Fibroblast of pulmonary artery (primary cell): ENCODE measurements around the gene ECI2.

Source experiments
- DNase-seq: peaks from one replicate; pipeline ENCODE4 v3.0.0-alpha.2; 2010; ENCODE audit warnings: low read depth
- H3K4me3 ChIP-seq: replicated peaks from 2 replicates; pipeline ENCODE4 v1.5.1; 2011; ENCODE audit warnings: low read depth, mild to moderate bottlenecking, control low read depth, low read length, moderate library complexity
- CTCF ChIP-seq: IDR thresholded peaks from 2 replicates; pipeline ENCODE4 v1.5.1; 2011; ENCODE audit warnings: mild to moderate bottlenecking, control low read depth, low read length, inconsistent platforms; ENCODE audit errors: missing control alignments

Gene ECI2

DNA sequence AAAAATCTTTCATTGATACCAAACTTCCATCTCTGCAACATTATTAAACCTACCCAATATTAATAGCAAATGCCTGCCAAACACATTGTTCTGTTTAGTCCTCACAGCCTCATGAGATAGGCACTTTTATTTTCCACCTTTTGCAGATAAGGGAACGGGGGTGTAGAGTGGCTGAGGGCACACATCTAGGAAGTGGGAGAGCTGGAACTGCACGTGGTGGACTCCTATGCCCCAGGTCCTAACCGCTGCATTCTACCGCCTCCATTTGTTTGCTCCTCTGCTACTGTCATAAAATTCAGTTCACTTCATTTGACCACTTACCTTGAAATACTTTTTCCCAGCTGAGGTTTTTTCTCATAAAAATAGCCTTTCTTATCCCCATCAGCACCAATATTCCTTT is 64.0 kb downstream of the ECI2 start:
- TF ChIP-seq CTCF, result no peak
- H3K4me3 ChIP-seq, result no peak overlapping the region
- no peak for DNase-seq

- DNase-seq, result no peak
- no peak for TF ChIP-seq CTCF
- H3K4me3 ChIP-seq, result no peak overlapping the region
Observed at GRCh38 chr6:4069199-4069598, 66.2 kb downstream of the ECI2 start.

DNA sequence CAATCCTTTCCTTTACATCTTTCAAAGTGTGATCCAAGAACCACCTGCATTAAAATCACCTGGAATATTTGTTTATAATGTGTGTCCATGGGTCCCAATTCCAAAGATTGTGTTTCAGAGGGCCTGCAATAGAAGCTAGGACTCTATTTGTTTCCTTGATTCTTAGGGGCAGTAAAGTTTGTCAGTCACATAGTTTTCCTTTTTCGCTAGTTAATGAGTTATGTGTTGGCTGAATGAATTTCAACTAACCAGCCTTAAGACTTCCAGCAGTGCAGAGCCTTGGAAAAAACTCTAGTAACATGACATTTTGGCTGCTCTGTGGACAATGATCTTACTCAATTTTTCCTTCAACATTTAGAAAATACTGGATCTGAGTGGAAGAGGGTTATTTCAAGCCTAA is 67.7 kb downstream of the ECI2 start:
- DNase-seq, result no peak
- TF ChIP-seq CTCF, result no peak
- no peak overlapping the region for H3K4me3 ChIP-seq

- DNase-seq, result no peak
- no peak for TF ChIP-seq CTCF
- no peak overlapping the region for H3K4me3 ChIP-seq
Observed at GRCh38 chr6:4066029-4066755, 69.2 kb downstream of the ECI2 start.
